Measurements from ENCODE around the gene WDR88.
"Not testable (repeated sequence)": the region's sequence is repeated elsewhere in the genome, so short reads cannot be mapped to it uniquely, and the experiment has no call there.

The WDR88 gene

GRCh38 chr19:33130433-33130832, 1.5 kb upstream of the WDR88 start:
- DNase-seq, result no peak

GRCh38 chr19:33132425-33132824, 511 bp downstream of the WDR88 start:
- DNase-seq, result no peak

GRCh38 chr19:33133438-33134031, 1.6 kb downstream of the WDR88 start:
- no peak for DNase-seq

GRCh38 chr19:33134571-33135041, 2.7 kb downstream of the WDR88 start:
- DNase-seq, result no peak

GRCh38 chr19:33139165-33139564, 7.3 kb downstream of the WDR88 start:
- DNase-seq, result no peak

GRCh38 chr19:33143897-33144405, 12.0 kb downstream of the WDR88 start:
- peak; percentile 98 for DNase-seq

GRCh38 chr19:33146209-33146608, 14.3 kb downstream of the WDR88 start:
- DNase-seq, result no peak

- no peak for DNase-seq
Measured at GRCh38 chr19:33147538-33147937, 15.6 kb downstream of the WDR88 start.

- DNase-seq, result no peak
Measured at GRCh38 chr19:33150852-33151518, 19.1 kb downstream of the WDR88 start.

- no peak for DNase-seq
Measured at GRCh38 chr19:33152176-33152575, 20.3 kb downstream of the WDR88 start.

- DNase-seq, result not testable (repeated sequence)
Measured at GRCh38 chr19:33152625-33153024, 20.7 kb downstream of the WDR88 start.

GRCh38 chr19:33154313-33154712, 22.4 kb downstream of the WDR88 start:
- DNase-seq, result not testable (repeated sequence)

GRCh38 chr19:33156334-33156733, 24.4 kb downstream of the WDR88 start:
- no peak for DNase-seq

- DNase-seq, result no peak
Measured at GRCh38 chr19:33157906-33158305, 26.0 kb downstream of the WDR88 start.

- DNase-seq, result no peak
Measured at GRCh38 chr19:33158365-33158764, 26.5 kb downstream of the WDR88 start.

- no peak for DNase-seq
Measured at GRCh38 chr19:33159149-33159548, 27.2 kb downstream of the WDR88 start.

- DNase-seq, result no peak
Measured at GRCh38 chr19:33159893-33160292, 28.0 kb downstream of the WDR88 start.

GRCh38 chr19:33161201-33161600, 29.3 kb downstream of the WDR88 start:
- no peak for DNase-seq

- no peak for DNase-seq
Measured at GRCh38 chr19:33163481-33163880, 31.6 kb downstream of the WDR88 start.

GRCh38 chr19:33166037-33166436, 34.1 kb downstream of the WDR88 start:
- not testable (repeated sequence) for DNase-seq

- no peak for DNase-seq
Measured at GRCh38 chr19:33167438-33167837, 35.5 kb downstream of the WDR88 start.

- no peak for DNase-seq
Measured at GRCh38 chr19:33168528-33168927, 36.6 kb downstream of the WDR88 start.

GRCh38 chr19:33171222-33171795, 39.4 kb downstream of the WDR88 start:
- no peak for DNase-seq

GRCh38 chr19:33171916-33172359, 40.0 kb downstream of the WDR88 start:
- no peak for DNase-seq
